GM21825 (cell line): Measurements from ENCODE around the gene DUOX2.

ENCODE experiments used
- ATAC-seq: cut with Tn5 transposase; IDR thresholded peaks from one replicate; pipeline ENCODE4 v1.9.1; 2021; ENCODE audit warnings: mild to moderate bottlenecking, moderate library complexity; ENCODE audit not compliant: unreplicated experiment

The DUOX2 gene

DNA sequence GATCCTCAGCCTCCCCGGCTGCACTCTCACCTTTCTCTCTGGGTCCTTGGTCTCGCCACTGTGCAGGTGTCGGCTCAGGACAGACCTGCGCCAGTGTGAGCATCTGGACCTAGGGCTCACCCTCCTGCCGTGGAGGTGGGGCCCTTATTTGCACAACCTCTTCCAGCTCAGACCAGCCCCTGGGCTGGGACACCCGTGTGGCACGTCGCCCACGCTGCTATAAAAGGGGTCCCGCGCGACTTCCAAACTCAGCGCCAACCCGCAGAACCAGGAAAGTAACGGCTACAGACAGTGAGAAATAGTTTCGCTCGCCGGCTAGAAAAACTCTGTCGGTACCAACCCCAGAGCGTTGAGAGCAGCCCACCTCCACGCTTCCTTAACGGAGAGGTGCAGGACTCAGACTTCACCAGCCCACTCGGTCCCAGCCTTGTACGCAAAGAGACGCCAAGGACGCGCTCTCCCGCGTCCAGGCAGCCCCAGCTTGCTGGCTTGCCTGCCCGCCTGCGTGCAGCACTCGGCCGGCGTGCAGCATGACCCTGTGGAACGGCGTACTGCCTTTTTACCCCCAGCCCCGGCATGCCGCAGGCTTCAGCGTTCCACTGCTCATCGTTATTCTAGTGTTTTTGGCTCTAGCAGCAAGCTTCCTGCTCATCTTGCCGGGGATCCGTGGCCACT lies at the start of gene DUOX2, which contains the start of gene DUOXA2:
Gene DUOX2 (minus strand): TSS at position 97 of the 675 bp plus-strand sequence. CDS start 761 bp downstream, outside the sequence.
Gene DUOXA2 (plus strand): TSS at position 251 of the 675 bp plus-strand sequence. CDS start 280 bp downstream, at position 531.
- ATAC-seq: no peak

GRCh38 chr15:45163508-45163856 lies 49.5 kb upstream of the DUOX2 start:
- no peak for ATAC-seq

- ATAC-seq: no peak
Measured at GRCh38 chr15:45162771-45163507, 49.0 kb upstream of the DUOX2 start.

- ATAC-seq: no peak
Measured at GRCh38 chr15:45161666-45162065, 47.7 kb upstream of the DUOX2 start.

- no peak for ATAC-seq
Measured at GRCh38 chr15:45157974-45158373, 44.0 kb upstream of the DUOX2 start.

GRCh38 chr15:45156744-45157455 lies 42.9 kb upstream of the DUOX2 start:
- no peak for ATAC-seq

- ATAC-seq: no peak
Measured at GRCh38 chr15:45155739-45156138, 41.8 kb upstream of the DUOX2 start.

GRCh38 chr15:45151998-45152828 lies 38.2 kb upstream of the DUOX2 start:
- no peak for ATAC-seq

DNA sequence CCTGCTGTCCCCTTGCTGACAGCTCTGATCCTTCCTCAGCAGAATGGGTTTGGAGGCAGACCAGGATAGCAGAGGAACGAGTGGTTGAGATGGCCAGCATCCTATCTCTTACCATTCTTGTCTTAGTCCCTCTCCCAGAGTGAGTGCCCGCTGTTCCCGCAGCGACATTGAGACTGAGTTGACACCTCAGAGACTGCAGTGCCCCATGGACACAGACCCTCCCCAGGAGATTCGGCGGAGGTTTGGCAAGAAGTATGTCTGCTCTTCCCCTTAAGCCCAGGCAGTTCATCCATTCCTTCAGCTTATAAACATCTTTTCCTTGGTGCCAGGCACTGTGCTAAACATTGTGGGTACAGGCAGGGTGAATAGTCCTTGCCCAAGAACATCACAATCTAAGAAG lies 37.0 kb upstream of the DUOX2 start:
- no peak for ATAC-seq

DNA sequence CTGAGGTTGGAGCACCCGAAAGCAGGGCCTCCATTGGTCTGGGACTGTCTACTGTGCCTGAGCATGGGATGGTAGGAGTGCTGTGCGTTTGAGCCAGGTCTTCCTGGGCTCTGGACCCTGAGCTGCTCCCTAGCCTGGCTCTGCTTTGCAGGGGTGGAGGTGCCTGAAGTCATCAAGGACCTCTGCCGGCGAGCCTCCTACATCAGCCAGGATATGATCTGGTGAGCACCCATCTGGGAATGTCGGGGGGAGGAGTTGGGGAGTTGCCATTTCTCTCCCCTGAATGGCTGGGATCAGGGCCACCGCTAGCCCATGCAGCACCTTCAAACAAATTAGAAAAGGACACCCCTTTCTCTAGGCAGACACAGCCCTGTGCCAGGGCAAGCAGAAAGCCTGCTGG lies 36.5 kb upstream of the DUOX2 start:
- no peak for ATAC-seq

DNA sequence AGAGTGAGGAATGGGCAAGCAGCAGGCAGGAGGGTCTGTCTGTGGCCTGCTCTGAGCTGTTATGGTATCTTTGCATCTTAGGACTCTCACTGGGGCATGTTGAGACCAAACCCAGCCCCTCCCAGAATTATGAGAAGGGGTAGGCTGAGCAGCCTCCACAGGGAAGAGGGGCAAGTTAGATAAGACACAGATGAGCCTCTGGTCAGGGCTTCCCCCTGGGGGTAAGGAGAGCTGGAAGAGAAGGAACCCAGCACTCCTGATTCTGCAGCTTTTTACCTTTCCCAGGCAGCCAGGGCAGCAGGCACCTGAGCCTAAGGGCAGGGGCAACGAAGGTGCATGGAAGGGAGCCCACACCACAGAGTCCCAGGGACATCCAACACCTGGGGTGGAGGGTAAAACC lies 35.1 kb upstream of the DUOX2 start:
- ATAC-seq: no peak

GRCh38 chr15:45148076-45149059 lies 34.4 kb upstream of the DUOX2 start:
- ATAC-seq: no peak

DNA sequence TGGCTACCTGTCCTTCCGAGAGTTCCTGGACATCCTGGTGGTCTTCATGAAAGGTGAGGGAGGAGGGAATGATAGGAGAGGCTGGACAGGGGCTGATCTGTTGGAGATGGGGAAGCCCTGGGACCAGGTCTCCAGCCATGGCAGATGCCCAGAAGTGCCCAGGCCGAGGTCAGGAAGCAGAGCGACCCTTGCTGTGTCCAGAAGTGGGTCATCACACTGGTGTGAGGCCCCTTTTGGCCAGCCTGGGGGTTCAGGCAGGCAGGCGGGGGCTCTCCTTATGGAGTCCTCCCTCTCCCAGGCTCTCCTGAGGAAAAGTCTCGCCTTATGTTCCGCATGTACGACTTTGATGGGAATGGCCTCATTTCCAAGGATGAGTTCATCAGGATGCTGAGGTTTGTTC lies 33.6 kb upstream of the DUOX2 start:
- ATAC-seq: no peak

- no peak for ATAC-seq
Measured at GRCh38 chr15:45146405-45146804, 32.4 kb upstream of the DUOX2 start.

- no peak for ATAC-seq
Measured at GRCh38 chr15:45144775-45145174, 30.8 kb upstream of the DUOX2 start.

- ATAC-seq: no peak
Measured at GRCh38 chr15:45143946-45144345, 30.0 kb upstream of the DUOX2 start.

DNA sequence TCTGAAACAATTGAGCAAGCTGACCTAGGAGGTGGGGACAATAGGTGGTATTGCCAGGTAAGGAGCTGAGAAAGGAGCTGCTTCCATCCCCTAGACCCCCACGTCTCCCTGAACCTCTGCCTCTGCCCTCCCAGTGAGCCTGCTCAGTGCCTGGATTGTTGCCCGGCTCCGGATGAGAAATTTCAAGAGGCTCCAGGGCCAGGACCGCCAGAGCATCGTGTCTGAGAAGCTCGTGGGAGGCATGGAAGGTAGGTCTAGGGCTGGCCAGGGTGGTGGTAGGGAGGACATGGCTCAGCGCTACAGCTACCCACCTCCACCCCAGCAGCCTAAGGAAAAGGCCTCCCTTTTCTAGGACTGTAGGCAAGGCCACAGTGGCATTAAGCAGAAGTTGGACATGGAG lies 29.1 kb upstream of the DUOX2 start:
- ATAC-seq: no peak

- no peak for ATAC-seq
Measured at GRCh38 chr15:45141386-45141785, 27.4 kb upstream of the DUOX2 start.

DNA sequence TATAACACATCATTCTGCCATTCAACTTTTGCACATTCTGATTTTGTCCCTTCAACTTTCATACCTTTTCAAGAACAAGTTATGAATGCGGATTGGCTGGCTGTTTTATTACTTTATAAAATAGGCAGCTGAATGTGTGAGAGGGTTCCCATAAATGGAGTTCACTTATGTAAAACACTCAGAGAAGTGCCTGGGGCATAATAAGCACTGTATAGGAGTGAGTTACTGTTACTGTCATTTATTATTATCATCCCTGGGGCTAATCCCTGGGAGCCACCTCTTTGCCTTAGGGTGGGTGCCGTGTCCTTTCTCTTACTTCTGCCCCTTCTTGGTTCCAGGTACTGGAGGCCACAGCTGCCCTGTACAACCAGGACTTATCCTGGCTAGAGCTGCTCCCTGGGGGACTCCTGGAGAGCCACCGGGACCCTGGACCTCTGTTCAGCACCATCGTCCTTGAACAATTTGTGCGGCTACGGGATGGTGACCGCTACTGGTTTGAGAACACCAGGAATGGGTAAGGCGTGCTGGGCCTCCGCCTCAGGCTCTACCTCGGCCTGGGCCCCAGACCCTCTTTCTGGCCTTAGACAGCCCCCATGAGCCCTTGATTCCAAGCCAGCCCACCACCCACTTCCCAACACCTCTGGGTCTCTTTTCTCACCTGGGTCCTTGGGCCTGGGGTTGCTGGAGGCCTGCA lies 26.7 kb upstream of the DUOX2 start:
- ATAC-seq: no peak
